Suppressor macrophage (primary cell): ENCODE results near the gene DDHD1.

Source experiments
- DNase-seq, 4 experiments: peaks; one replicate each; pipeline ENCODE4 v3.0.0-alpha.2; 2020 to 2022

DDHD1 gene

DNA sequence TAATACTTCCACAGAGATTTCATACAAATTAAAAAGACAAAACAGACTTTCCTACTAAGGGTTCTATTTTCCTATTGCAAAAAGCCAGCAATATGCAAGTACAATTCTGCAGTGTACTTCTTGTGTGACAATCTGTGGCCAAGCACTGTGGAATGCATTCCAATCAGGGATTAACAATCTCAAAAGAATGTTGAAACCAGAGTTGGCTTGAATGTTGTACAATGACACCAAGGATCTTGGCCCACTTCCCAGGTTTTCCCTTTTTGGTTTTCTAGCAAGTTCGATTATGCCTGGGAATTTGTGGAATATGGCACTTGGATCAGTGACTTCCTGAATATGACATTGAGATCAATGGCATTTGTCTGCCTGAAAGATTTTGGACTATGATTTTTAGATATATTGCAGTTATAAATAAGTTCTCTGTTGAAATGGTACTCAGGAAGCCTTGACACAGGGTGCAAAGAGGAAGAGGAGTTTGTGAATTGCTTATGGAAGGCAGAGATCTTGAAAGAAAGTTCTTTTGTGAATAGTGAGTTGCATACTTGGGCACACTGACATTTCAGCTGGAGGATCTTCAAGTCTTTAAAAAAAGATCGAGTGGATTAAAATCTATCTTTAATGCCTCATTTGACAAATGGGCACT is 120.8 kb downstream of the DDHD1 start:
- no peak for DNase-seq

DNA sequence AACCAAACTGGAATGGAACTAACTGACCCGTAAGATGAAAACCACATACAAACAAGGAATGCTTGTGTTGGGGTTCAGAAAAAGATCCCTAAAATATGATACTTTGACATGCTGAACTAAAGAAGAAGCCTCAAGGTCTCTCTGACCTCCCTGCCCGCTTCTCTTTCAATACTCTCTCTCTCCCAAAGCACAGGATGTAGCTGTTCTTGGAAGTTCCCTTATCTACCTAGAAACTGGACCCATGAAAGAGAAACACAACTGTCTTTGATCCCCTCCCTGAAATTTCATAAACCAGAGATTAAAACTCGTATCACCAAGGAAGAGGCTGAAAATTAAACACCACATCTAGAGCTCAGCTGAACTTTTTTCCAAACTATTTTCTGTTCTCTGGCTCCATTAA is 125.6 kb downstream of the DDHD1 start:
- no peak for DNase-seq

DNA sequence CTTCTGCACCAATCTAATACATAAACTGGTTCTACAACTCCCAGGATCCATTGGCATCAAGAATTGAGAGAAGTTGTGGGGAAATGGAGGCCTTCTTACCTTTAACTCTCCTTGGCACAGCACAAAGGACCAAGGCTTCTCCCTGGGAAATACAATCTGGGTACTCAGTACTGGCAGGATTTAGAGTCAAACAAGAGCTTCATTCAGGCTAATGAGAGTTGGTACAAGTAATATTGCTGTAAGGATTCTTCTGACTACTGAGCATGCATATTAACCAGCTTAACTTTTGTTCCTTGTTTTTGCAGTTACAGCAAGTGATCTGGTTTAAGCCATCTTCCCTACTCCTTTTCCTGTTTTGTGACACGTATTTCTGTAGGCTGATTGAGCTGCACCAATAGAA is 126.1 kb downstream of the DDHD1 start:
- DNase-seq = no peak

DNA sequence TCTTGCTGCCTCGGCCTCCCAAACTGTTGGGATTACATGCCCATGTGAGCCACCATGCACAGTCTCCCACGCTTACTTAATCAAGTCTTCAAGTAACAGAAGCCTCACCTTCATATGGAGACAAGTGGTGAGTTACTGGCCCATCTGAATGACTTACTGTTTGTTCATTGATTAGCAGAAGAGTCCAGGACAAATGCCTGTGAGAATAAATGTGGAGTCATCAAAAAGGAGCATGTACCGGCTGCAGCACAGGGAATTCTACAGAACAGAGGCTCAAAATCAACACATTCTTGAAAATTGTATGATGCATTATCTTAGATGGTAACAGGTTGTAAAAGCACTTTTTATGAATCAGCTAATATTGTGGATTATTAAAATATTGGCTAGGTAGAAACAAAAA is 129.8 kb downstream of the DDHD1 start:
- DNase-seq = no peak

DNA sequence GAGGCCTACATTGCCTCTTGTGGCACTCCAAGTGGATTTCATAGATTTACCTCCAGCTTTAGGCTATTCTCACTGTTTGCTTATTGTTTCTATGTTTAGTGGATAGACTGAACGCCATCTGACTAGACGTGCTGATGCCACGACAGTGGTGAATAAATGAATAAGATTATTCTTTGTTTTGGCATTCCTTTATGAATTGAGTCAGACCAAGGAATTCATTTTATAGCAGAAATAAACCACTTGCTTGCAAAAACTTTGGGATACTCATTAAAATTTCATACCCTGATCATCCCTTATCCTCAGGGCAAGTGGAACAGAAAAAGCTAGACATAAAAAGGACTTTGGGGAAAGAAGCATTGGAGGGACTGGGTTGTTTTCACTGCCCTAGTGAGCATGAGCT is 130.5 kb downstream of the DDHD1 start:
- DNase-seq = no peak

DNA sequence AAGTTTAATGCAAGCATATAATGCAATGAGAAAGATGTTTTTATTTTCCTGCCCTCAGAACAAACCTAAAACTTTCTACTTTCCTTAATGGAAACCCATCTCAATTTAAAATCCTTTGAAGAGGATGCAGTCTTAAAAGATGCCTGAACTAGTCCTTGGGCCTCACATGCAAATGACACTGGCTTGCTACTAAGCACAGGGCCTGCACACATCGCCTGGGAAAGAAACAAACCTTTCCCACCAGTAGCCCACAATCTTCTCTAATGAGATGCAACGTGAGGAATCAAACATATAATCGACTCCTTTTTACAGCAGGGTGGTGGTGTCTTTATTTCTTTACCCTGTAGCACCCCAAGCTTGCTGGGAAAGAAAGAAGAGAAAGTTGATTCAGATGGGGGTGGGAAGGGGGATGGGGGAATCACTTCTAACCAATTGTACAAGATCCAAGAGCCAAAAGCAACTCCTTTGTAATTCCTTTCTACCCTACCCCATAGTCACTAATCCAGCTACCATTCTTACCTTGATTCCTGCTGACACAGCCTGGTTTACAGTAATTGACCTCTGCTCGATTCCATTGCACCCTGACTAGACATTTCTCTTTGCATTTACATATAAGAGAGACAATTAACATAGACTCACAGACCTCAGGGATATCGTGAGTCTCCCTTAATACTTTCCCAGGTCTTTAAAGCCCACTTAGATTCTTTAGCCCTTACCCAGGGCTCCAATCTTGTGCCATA is 132.8 kb downstream of the DDHD1 start:
- DNase-seq = no peak

- DNase-seq = no peak
These were observed 133.7 kb downstream of the DDHD1 start for GRCh38 chr14:53019406-53019805.

DNA sequence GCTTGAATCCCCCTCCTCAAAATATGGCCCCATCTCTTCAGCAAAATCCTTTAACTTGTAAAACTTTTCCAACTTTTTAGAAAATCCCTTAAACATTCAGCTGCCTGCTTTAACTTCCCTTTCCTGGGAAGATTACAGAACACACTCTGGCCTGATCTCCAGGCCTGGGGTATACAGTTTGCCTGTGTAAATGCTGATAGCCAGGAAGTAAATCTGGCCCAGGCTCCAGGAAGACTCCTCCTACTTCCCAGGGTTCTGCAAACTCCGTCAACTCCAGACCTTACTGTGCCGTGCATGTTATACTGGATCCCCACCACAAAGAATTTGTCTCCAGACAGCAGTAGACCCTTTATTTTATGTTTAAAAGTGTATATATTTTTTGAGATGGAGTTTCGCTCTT is 135.3 kb downstream of the DDHD1 start:
- no peak for DNase-seq

DNA sequence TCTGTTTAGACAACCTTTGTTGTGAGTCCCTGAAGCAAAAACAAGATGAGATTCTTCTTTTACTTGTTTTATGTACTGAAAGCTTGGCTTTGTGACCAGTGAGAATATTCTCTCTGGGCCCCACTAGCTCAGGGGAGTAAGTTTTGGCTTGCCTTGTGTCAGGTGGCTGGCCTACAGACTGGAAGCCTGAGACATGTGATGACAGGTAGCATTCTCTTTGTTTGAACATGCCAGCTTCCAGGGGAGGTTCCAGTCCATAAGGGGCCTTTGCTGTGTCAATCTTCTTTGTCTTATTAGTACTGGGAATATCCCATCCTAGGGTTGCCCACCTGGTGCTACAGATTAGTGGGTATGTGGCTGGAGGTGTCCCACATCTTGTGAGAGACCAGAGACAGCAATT is 136.2 kb downstream of the DDHD1 start:
- DNase-seq = no peak

DNA sequence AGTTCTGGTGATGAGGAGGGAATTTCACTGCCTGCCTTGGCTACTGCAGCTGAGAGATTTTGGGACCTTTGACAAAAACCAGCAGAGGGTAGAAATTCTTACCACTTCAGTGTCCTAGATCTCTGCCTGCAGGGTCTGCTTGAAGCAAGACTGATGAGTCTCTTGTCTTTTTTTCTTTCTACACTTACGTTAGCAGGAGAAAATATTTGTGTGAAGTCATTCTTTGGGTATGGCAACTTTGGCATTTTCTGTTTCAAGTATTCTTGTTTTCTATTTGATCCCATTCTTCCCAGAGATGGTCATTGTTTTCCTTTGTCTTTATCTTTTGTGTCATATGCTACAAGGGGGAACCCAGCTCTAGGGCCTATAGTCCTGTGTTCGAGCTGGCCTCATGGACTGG is 136.6 kb downstream of the DDHD1 start:
- no peak for DNase-seq

- no peak for DNase-seq
These were observed 142.1 kb downstream of the DDHD1 start for GRCh38 chr14:53011053-53011462.

DNA sequence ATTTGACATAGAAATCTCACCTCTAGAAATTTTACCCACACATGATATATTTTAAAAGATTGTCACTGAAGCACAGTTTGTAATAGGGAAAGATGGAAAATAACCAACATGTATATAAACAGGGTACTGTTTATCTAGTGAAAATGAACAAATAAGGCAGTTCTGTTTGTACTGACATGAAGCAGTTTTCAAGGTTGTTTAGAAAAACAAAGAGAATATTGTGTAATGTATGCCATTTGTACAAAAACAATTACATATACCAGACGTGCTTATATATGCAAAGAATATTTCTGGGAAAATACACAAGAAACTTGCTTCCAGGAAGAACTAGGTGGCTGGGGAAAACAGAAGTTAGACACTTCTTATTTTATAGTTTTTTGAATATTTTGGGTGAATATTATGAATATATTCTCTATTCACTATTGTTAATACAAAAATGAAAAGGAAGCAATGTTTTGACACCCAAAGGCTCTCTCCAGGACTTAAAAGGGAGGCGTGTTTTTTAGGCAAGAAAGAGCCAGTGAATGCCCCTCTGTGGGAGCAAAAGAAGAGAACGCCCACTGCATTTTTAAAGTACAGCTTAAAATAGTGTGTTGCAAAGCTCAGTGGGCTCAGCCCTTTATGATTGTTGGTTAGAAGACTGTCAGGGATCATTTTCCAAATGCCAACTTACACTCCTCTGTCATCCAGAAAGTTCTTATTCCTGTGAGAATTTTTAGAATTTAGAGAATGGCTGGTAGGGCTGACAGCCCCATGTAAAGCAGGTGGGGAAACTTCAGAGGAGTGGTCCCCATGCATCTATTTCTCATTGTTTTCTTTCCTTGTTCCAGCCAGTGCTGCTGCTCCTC is 142.7 kb downstream of the DDHD1 start:
- DNase-seq = no peak

- DNase-seq = peak in 1 of 4 experiments; percentile 3
These were observed 146.1 kb downstream of the DDHD1 start for GRCh38 chr14:53006931-53007562.

GRCh38 chr14:53004976-53005375 is 148.1 kb downstream of the DDHD1 start:
- DNase-seq = no peak

GRCh38 chr14:53003776-53004175 is 149.3 kb downstream of the DDHD1 start:
- DNase-seq = no peak

DNA sequence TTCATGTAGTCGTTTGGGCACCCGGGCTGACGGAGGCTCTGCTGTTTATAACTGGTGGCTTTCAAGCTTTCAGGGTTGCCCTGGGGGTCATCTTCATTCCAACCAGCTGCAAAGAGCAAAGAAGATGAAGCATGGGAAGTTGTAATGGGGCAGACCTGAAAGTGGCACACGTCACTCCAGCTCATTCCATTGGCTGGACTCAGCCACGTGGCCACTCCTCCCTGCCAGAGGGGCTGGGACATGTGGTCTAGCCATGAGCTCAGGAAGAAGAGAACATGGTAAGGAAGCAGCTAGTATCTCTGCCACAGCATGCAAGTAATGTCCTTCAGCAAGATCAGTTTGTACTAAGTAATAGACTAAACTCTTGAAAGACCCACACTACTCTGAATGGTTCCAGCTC is 150.5 kb downstream of the DDHD1 start:
- no peak for DNase-seq

DNA sequence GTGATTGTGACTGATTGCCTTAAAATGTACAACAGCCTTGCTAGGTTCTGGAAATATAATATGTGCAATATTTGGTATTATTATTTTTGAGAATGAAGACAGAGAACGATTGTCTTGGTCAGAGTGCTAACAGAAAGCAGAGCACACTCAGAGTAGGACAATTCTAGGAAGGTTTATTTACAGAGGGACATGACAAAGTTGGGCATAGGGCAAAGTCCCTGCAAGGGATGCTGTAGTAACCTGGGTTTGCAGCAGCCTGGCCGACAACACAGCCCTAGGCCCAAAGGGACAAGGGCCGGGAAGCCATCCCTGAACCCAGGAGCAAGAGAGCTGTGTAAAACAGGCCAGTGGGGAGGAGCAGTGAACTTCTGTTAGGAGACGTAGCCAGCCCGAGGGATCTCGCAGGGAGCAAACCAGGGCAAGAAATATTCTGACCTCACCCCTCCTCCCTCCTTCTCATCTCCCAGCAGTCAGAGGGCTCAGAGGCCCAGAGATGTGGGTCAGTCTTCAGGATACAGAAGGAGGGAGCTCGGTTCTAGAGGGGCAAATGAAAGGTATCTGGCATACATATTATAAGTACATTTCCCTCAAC is 151.2 kb downstream of the DDHD1 start:
- no peak for DNase-seq

GRCh38 chr14:52998376-52999015 is 154.6 kb downstream of the DDHD1 start:
- DNase-seq = no peak

DNA sequence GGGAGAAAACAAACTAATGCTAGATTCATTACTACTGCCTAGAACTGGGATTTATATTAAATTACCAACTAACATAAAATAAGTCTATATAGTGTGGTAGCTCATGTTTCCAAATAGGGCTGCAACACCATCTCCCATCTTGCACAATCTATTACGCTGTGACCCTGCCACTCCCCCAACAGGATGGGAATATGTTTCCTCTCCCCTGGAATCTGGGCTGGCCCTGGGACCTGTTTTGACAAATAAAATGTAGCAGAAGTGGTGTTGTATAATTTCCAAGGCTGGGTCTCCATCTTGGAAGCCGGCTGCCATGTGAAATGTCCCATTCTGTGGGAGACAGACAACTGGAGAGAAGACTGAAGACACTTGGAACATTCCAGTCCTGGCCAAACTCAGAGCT is 156.6 kb downstream of the DDHD1 start:
- DNase-seq = no peak

- no peak for DNase-seq
These were observed 157.1 kb downstream of the DDHD1 start for GRCh38 chr14:52995998-52996397.

- DNase-seq = no peak
These were observed 160.8 kb downstream of the DDHD1 start for GRCh38 chr14:52992236-52992870.

GRCh38 chr14:52988139-52988538 is 165.0 kb downstream of the DDHD1 start:
- no peak for DNase-seq
